Suprapubic skin (tissue), 4 donors: ENCODE results near the gene ITGA8.

Source experiments
- CTCF ChIP-seq, 2 donors: fragments of 200-600 bp in 1 of 2; fragments of 450-650 bp in 1 of 2; sonication (generic) in 1 of 2; IDR thresholded peaks; one replicate each; pipeline ENCODE4 v1.5.1; 2016 to 2019; ENCODE audit warnings: antibody characterized with exemption in 2 of 2, mild to moderate bottlenecking in 1 of 2, moderate library complexity in 1 of 2
- EP300 ChIP-seq: sonication (generic); formaldehyde crosslinking; IDR thresholded peaks from one replicate; pipeline ENCODE4 v1.6.1; 2017; ENCODE audit warnings: antibody characterized with exemption
- POLR2A ChIP-seq, 2 donors: fragments of 450-650 bp; IDR thresholded peaks; one replicate each; pipeline ENCODE4 v1.6.1; 2017; ENCODE audit warnings: antibody characterized with exemption in 2 of 2, mild to moderate bottlenecking in 2 of 2, moderate library complexity in 2 of 2
- POLR2AphosphoS5 ChIP-seq, 3 donors: sonication (generic); formaldehyde crosslinking; IDR thresholded peaks; one replicate each; pipeline ENCODE4 v1.6.1; 2017; ENCODE audit warnings: antibody characterized with exemption in 3 of 3

GRCh38 chr10:15474671-15475070 is 245.1 kb downstream of the ITGA8 start:
- TF ChIP-seq POLR2A (IDR thresholded peaks at IDR 0.05) (no peak), CTCF (IDR thresholded peaks at IDR 0.05) (no peak), EP300 (no peak), POLR2AphosphoS5 (IDR thresholded peaks at IDR 0.05) (no peak)
